Measurements from ENCODE around the gene KIAA0825. TPM values are rescaled to one million over a fixed set of nuclear protein-coding genes. Genes with fewer than 3 reads are reported as not detected.

The KIAA0825 gene
- total RNA-seq, 1 experiment from 2014 or later = 1.6 TPM

GRCh38 chr5:94366811-94367210 is 251.6 kb downstream of the KIAA0825 start:
- in situ Hi-C loops (cut with HindIII; ENCODE audit: low pct_unique_long_range_greater_than_20kb, low sequenced_read_pairs) = no loop called here
- CTCF ChIA-PET = no interaction called here
- DNase-seq (ENCODE audit: low read depth, low spot score) = no peak

GRCh38 chr5:94362857-94363256 is 255.5 kb downstream of the KIAA0825 start:
- Histone ChIP-seq H3K9me3 (ENCODE audit: control insufficient read depth, insufficient read depth, low read depth, low read length) (no peaks in the 10 kb centered on the region), H3K4me3 (ENCODE audit: low read depth in 2 of 2, low read length in 2 of 2) (no peak overlapping the region), H3K4me1 (ENCODE audit: control insufficient read depth, insufficient read depth, low read length) (no peaks in the 10 kb centered on the region), H3K27me3 (ENCODE audit: control insufficient read depth, insufficient read depth, low read length) (peaks cover 3% of the 10 kb centered on the region; the same call in 1 of the 2 replicates), H3K27ac (ENCODE audit: low read length) (no peak overlapping the region), H3K36me3 (ENCODE audit: control insufficient read depth, insufficient read depth, low read length) (no peaks in the 10 kb centered on the region)
- ATAC-seq (no peak), DNase-seq (ENCODE audit: low read depth, low spot score) (no peak)
- ChIA-PET CTCF (no interaction called here), POLR2A (interaction anchor here (0.6 kb wide), 1 partner anchor 141 kb away, joined by 3 read pairs; no protein-coding TSS in a partner anchor)
- TF ChIP-seq POLR2AphosphoS5 (IDR thresholded peaks at IDR 0.05; ENCODE audit: low read depth, low read length) = no peak
- no peak for TF ChIP-seq CTCF (IDR thresholded peaks at IDR 0.05)
- no peak for TF ChIP-seq SIN3A (IDR thresholded peaks at IDR 0.05; ENCODE audit: borderline replicate concordance, insufficient read depth, low read depth, low read length)
- no peak for TF ChIP-seq TCF7L2 (IDR thresholded peaks at IDR 0.05; ENCODE audit: low read depth, low read length)
- TF ChIP-seq REST (IDR thresholded peaks at IDR 0.05; ENCODE audit: insufficient read depth in 1 of 2, low read depth in 2 of 2, low read length in 1 of 2) = no peak
- in situ Hi-C loops (cut with HindIII; ENCODE audit: low pct_unique_long_range_greater_than_20kb, low sequenced_read_pairs) (no loop called here), intact Hi-C loops (cut with micrococcal nuclease; ENCODE audit: unreplicated experiment) (loop anchor here (5.0 kb wide), 1 partner anchor 389 kb away; no protein-coding TSS in a partner anchor)
- BruUV-seq (replicated peaks) = no TSS peak

More at GRCh38 chr5:94366811-94367210, 251.6 kb downstream of the KIAA0825 start:
- H3K4me3 ChIP-seq (ENCODE audit: low read depth in 2 of 2, low read length in 2 of 2) = no peak overlapping the region
- H3K27me3 ChIP-seq (ENCODE audit: control insufficient read depth, insufficient read depth, low read length) = peaks cover 3% of the 10 kb centered on the region; the same call in 1 of the 2 replicates
- no peak overlapping the region for H3K27ac ChIP-seq (ENCODE audit: low read length)
- H3K9me3 ChIP-seq (ENCODE audit: control insufficient read depth, insufficient read depth, low read depth, low read length) = no peaks in the 10 kb centered on the region
- BruUV-seq (replicated peaks) = no TSS peak
- no peaks in the 10 kb centered on the region for H3K36me3 ChIP-seq (ENCODE audit: control insufficient read depth, insufficient read depth, low read length)
- TF ChIP-seq POLR2AphosphoS5 (IDR thresholded peaks at IDR 0.05; ENCODE audit: low read depth, low read length) = no peak
- no peak for TF ChIP-seq CTCF (IDR thresholded peaks at IDR 0.05)
- TF ChIP-seq REST (IDR thresholded peaks at IDR 0.05; ENCODE audit: insufficient read depth in 1 of 2, low read depth in 2 of 2, low read length in 1 of 2) = no peak
- no peak for TF ChIP-seq TCF7L2 (IDR thresholded peaks at IDR 0.05; ENCODE audit: low read depth, low read length)
- TF ChIP-seq SIN3A (IDR thresholded peaks at IDR 0.05; ENCODE audit: borderline replicate concordance, insufficient read depth, low read depth, low read length) = no peak
- POLR2A ChIA-PET = no interaction called here
- no peaks in the 10 kb centered on the region for H3K4me1 ChIP-seq (ENCODE audit: control insufficient read depth, insufficient read depth, low read length)
- ATAC-seq = no peak
- intact Hi-C loops (cut with micrococcal nuclease; ENCODE audit: unreplicated experiment) = no loop called here

Measured in Panc1 (cell line).